ENCODE data around the gene UBIAD1. TPM values are rescaled to one million over a fixed set of nuclear protein-coding genes. Genes with fewer than 3 reads are reported as not detected.
"Not testable (repeated sequence)": the region's sequence is repeated elsewhere in the genome, so short reads cannot be mapped to it uniquely, and the experiment has no call there.

UBIAD1 gene
- total RNA-seq, 3 donors from 2014 or later (not counting 1 experiment from before 2014, with no cell fraction given) = 21.2 to 22.1 (median 21.7) TPM

DNA sequence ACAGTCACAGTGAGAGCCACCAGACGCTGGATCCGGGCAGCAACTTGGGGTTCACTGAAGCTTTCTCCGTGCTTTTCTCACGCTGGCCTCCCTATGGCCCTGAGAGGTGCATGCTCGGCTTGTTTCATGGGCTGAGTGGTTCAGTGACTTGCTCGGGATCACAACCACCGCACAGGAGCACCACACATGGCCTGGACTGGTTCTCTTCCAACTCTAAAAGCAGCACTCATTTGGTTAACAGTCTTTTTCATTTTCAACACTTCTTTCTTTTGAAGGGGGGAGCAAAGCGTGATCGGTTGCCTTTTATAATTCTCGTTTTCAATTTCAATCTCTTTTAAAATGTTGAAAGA is 26.2 kb downstream of the UBIAD1 start:
- H3K4me1 ChIP-seq (ENCODE audit: control insufficient read depth, insufficient read depth, low read length) = no peaks in the 10 kb centered on the region
- H3K27ac ChIP-seq (ENCODE audit: low read length) = no peak overlapping the region
- H3K27me3 ChIP-seq (ENCODE audit: control insufficient read depth, insufficient read depth, low read length) = no peaks in the 10 kb centered on the region
- ATAC-seq (no peak), DNase-seq (no peak)
- H3K9me3 Mint-ChIP-seq = no peaks in the 10 kb centered on the region
- no peaks in the 10 kb centered on the region for H3K27me3 Mint-ChIP-seq (ENCODE audit: low read depth in 2 of 2)
- no peak overlapping the region for H3K4me3 Mint-ChIP-seq
- peaks cover 0 to 5% of the 10 kb centered on the region in 2 donors for H3K4me1 Mint-ChIP-seq
- H3K36me3 ChIP-seq (ENCODE audit: control insufficient read depth, insufficient read depth, low read length) = peaks cover 9% of the 10 kb centered on the region
- H3K27ac Mint-ChIP-seq = no peak overlapping the region
- no peak overlapping the region for H3K4me3 ChIP-seq (ENCODE audit: low read length)
- no peaks in the 10 kb centered on the region for H3K36me3 Mint-ChIP-seq
- TF ChIP-seq CTCF (IDR thresholded peaks at IDR 0.05) = no peak
- intact Hi-C loops (cut with micrococcal nuclease) = no loop called here
- WGBS (ENCODE audit: insufficient coverage) = 95% methylated on average over 10 of the region's 10 CpGs
- no peaks in the 10 kb centered on the region for H3K9me3 ChIP-seq (ENCODE audit: control insufficient read depth, insufficient read depth, low read length)

- H3K4me3 Mint-ChIP-seq = no peak overlapping the region
- Histone ChIP-seq H3K36me3 (ENCODE audit: control insufficient read depth, insufficient read depth, low read length) (no peaks in the 10 kb centered on the region), H3K4me3 (ENCODE audit: low read length) (no peak overlapping the region), H3K9me3 (ENCODE audit: control insufficient read depth, insufficient read depth, low read length) (no peaks in the 10 kb centered on the region), H3K27me3 (ENCODE audit: control insufficient read depth, insufficient read depth, low read length) (no peaks in the 10 kb centered on the region), H3K4me1 (ENCODE audit: control insufficient read depth, insufficient read depth, low read length) (no peaks in the 10 kb centered on the region), H3K27ac (ENCODE audit: low read length) (no peak overlapping the region)
- H3K36me3 Mint-ChIP-seq = no peaks in the 10 kb centered on the region
- H3K27ac Mint-ChIP-seq = no peak overlapping the region
- no peaks in the 10 kb centered on the region for H3K27me3 Mint-ChIP-seq (ENCODE audit: low read depth in 2 of 2)
- intact Hi-C loops (cut with micrococcal nuclease) = no loop called here
- WGBS (ENCODE audit: insufficient coverage) = 87% methylated on average over 9 of the region's 9 CpGs
- ATAC-seq = no peak
- no peak for TF ChIP-seq CTCF (IDR thresholded peaks at IDR 0.05)
- no peak for DNase-seq
- H3K9me3 Mint-ChIP-seq = no peaks in the 10 kb centered on the region
- no peaks in the 10 kb centered on the region for H3K4me1 Mint-ChIP-seq
These were observed 28.6 kb downstream of the UBIAD1 start for GRCh38 chr1:11301601-11302000.

- DNase-seq = no peak
- Mint-ChIP-seq H3K36me3 (no peaks in the 10 kb centered on the region), H3K27ac (no peak overlapping the region), H3K27me3 (ENCODE audit: low read depth in 2 of 2) (no peaks in the 10 kb centered on the region), H3K4me3 (no peak overlapping the region), H3K9me3 (no peaks in the 10 kb centered on the region), H3K4me1 (no peaks in the 10 kb centered on the region)
- H3K9me3 ChIP-seq (ENCODE audit: control insufficient read depth, insufficient read depth, low read length) = no peaks in the 10 kb centered on the region
- H3K36me3 ChIP-seq (ENCODE audit: control insufficient read depth, insufficient read depth, low read length) = no peaks in the 10 kb centered on the region
- H3K4me3 ChIP-seq (ENCODE audit: low read length) = no peak overlapping the region
- H3K4me1 ChIP-seq (ENCODE audit: control insufficient read depth, insufficient read depth, low read length) = no peaks in the 10 kb centered on the region
- 81% methylated on average over 2 of the region's 2 CpGs for WGBS (ENCODE audit: insufficient coverage)
- intact Hi-C loops (cut with micrococcal nuclease) = no loop called here
- H3K27me3 ChIP-seq (ENCODE audit: control insufficient read depth, insufficient read depth, low read length) = no peaks in the 10 kb centered on the region
- TF ChIP-seq CTCF (IDR thresholded peaks at IDR 0.05) = no peak
- no peak overlapping the region for H3K27ac ChIP-seq (ENCODE audit: low read length)
- ATAC-seq = no peak
These were observed 29.4 kb downstream of the UBIAD1 start for GRCh38 chr1:11302366-11302765.

GRCh38 chr1:11305516-11305915 is 32.5 kb downstream of the UBIAD1 start:
- H3K9me3 Mint-ChIP-seq; H3K27ac ChIP-seq (ENCODE audit: low read length); H3K27ac Mint-ChIP-seq; H3K27me3 ChIP-seq (ENCODE audit: control insufficient read depth, insufficient read depth, low read length); intact Hi-C loops (cut with micrococcal nuclease); ATAC-seq; H3K4me1 Mint-ChIP-seq; DNase-seq; H3K4me1 ChIP-seq (ENCODE audit: control insufficient read depth, insufficient read depth, low read length); H3K27me3 Mint-ChIP-seq (ENCODE audit: low read depth in 2 of 2); H3K4me3 Mint-ChIP-seq; H3K36me3 ChIP-seq (ENCODE audit: control insufficient read depth, insufficient read depth, low read length); H3K4me3 ChIP-seq (ENCODE audit: low read length); H3K9me3 ChIP-seq (ENCODE audit: control insufficient read depth, insufficient read depth, low read length); H3K36me3 Mint-ChIP-seq: not testable (repeated sequence)
- WGBS (ENCODE audit: insufficient coverage) = 91% methylated on average over 22 of the region's 29 CpGs

Data from natural killer cell (primary cell).